Mucosa of descending colon (tissue), 3 donors: Measurements from ENCODE around the gene DDIT4L. TPM values are rescaled to one million over a fixed set of nuclear protein-coding genes. Genes with fewer than 3 reads are reported as not detected.

Experiments used
- ATAC-seq: fragments of 200-7000 bp; cut with Tn5 transposase; one replicate; pipeline ENCODE4 v1.9.1; 2020; ENCODE audit warnings: mild to moderate bottlenecking, moderate library complexity
- DNase-seq, 3 donors: peaks; one replicate each; pipeline ENCODE4 v3.0.0-alpha.2; 2020
- H3K36me3 ChIP-seq: fragments of 200-600 bp; one replicate; pipeline ENCODE4 v1.8.0; 2021; ENCODE audit warnings: low read depth, mild to moderate bottlenecking
- H3K4me1 ChIP-seq: fragments of 200-600 bp; one replicate; pipeline ENCODE4 v1.8.0; 2021; ENCODE audit warnings: low read depth, mild to moderate bottlenecking
- H3K4me3 ChIP-seq: fragments of 200-600 bp; one replicate; pipeline ENCODE4 v1.8.0; 2021; ENCODE audit warnings: mild to moderate bottlenecking
- H3K9me3 ChIP-seq: fragments of 200-600 bp; one replicate; pipeline ENCODE4 v1.8.0; 2021; ENCODE audit warnings: mild to moderate bottlenecking
- intact Hi-C, 2 donors: fragments of 100-400 bp; cut with DNase I in 1 of 2; cut with micrococcal nuclease in 1 of 2; formaldehyde crosslinking; loops; one replicate each; pipeline versions ENCODE4 v1.11.0 to v1.11.1; 2022; cut with DNase I, micrococcal nuclease
- total RNA-seq, 3 donors: library from RNA; stranded (reverse); fragmentation: NEBNext Ultra II Directional in 2 of 3; extraction: Animal tissue kit (Norgen Biotek cat#: 25700) in 2 of 3; gene quantifications; one replicate each; pipeline versions ENCODE4 v1.2.1 to v1.2.4, GENCODE V29; 2021 to 2023
- TF ChIP-seq, protein P1 (sequence below): fragments of 200-600 bp; IDR thresholded peaks from one replicate; pipeline ENCODE4 v1.8.0; 2022; ENCODE audit warnings: antibody characterized with exemption, mild to moderate bottlenecking
- donor health status: DM: no; HTN: no; CAD: no; lungs with moderate emphysema.
- donor health status: DM: no; HTN: no; CAD: no.
- donor health status: DM: no; HTN: yes; CAD: no.

The DDIT4L gene
- total RNA-seq, 3 donors from 2014 or later = 0.43 to 5.8 TPM; not detected in 1

DNA sequence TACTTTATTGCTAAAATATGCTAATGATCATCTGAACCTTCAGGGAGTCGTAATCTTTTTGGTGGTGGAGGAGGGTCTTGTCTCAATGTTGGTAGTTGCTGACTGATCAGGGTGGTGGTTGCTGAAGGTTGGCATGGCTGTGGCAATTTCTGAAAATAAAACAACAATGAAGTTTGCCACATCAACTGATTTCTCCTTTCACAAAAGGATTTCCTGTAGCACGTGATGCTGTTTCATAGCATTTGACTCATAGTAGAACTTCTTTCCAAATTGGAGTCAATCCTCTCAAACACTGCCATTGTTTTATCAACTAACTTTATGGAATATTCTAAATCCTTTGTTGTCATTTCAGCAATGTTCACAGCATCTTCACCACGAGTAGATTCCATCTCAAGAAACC is 19.3 kb downstream of the DDIT4L start:
- no peak overlapping the region for H3K4me3 ChIP-seq
- H3K4me1 ChIP-seq = no peaks in the 10 kb centered on the region
- intact Hi-C loops = no loop called here
- H3K36me3 ChIP-seq = no peaks in the 10 kb centered on the region
- no peaks in the 10 kb centered on the region for H3K9me3 ChIP-seq
- no peak for ATAC-seq
- DNase-seq = no peak
- TF ChIP-seq, protein P1, sequence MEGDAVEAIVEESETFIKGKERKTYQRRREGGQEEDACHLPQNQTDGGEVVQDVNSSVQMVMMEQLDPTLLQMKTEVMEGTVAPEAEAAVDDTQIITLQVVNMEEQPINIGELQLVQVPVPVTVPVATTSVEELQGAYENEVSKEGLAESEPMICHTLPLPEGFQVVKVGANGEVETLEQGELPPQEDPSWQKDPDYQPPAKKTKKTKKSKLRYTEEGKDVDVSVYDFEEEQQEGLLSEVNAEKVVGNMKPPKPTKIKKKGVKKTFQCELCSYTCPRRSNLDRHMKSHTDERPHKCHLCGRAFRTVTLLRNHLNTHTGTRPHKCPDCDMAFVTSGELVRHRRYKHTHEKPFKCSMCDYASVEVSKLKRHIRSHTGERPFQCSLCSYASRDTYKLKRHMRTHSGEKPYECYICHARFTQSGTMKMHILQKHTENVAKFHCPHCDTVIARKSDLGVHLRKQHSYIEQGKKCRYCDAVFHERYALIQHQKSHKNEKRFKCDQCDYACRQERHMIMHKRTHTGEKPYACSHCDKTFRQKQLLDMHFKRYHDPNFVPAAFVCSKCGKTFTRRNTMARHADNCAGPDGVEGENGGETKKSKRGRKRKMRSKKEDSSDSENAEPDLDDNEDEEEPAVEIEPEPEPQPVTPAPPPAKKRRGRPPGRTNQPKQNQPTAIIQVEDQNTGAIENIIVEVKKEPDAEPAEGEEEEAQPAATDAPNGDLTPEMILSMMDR = no peak

DNA sequence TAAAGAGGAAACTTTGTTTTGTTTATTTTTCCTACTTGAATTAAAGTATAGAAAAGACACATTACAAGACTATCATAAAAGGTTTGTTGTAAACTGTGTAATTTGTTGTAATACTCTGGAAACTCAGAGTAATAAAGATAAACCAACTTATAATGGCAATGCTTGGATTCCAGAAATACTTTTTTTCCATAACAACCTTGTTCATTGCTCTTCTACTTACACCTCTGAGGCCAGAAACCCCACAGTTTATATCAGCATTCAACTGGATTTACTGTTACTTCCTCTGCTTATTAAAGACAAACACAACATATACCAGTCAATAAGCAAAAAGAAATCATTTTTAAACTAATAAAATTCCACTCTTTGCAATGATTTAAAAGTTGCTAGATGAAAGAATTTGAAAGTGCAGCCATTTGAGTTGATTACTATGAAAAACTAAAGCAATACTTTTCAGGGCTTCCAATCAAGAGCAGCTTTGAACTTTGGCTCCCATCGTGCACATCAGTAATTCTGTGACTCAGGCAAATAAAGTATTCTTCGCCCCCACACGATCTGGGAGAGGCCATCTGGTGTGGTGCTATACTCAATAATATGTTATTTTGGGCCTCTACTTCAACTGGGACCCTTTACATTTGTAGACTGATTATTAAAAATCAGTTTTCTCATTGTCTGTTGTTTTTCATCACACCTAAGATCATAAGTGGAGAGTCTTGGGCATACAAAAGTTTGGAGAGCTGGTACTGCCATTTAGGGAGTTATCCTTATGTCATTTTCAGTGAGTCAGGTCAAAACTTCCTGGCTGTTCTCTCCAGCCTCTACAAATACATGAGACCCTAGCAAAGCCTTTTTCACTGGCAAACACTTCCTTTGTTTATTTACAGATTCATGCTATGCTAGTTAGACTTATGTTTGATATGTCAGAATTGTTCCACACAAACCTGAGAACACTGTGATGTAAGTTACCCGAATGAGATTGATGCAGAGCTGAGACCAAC is 20.5 kb downstream of the DDIT4L start:
- H3K4me3 ChIP-seq = no peak overlapping the region
- DNase-seq = no peak
- intact Hi-C loops = no loop called here

DNA sequence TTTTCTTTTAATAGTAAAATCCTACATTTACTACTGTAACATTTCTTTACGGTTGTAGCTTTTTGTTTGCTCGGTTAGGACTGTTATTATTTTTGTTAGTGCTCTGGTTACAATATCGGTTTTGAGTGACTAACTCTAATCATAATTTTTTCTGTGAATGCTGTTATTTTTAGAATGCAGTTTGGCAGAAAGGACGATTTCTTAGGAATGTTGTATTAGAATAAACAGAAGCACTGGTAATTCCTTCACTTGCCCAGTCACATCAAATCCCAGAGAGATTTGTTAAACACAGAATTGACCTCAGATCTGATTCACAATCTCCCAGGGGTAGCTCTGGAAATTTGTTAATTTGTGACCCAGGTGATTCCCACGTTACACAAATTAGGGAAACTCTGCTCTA is 21.7 kb downstream of the DDIT4L start:
- H3K9me3 ChIP-seq = no peaks in the 10 kb centered on the region
- TF ChIP-seq, protein P1 = no peak
- DNase-seq (no peak), ATAC-seq (no peak)
- intact Hi-C loops = no loop called here
- no peak overlapping the region for H3K4me3 ChIP-seq
- no peaks in the 10 kb centered on the region for H3K36me3 ChIP-seq
- H3K4me1 ChIP-seq = no peaks in the 10 kb centered on the region

More for the DNA sequence above, 20.5 kb downstream of the DDIT4L start:
- Histone ChIP-seq H3K4me1 (no peaks in the 10 kb centered on the region), H3K36me3 (no peaks in the 10 kb centered on the region), H3K9me3 (no peaks in the 10 kb centered on the region)
- TF ChIP-seq, protein P1 = no peak
- no peak for ATAC-seq

DNA sequence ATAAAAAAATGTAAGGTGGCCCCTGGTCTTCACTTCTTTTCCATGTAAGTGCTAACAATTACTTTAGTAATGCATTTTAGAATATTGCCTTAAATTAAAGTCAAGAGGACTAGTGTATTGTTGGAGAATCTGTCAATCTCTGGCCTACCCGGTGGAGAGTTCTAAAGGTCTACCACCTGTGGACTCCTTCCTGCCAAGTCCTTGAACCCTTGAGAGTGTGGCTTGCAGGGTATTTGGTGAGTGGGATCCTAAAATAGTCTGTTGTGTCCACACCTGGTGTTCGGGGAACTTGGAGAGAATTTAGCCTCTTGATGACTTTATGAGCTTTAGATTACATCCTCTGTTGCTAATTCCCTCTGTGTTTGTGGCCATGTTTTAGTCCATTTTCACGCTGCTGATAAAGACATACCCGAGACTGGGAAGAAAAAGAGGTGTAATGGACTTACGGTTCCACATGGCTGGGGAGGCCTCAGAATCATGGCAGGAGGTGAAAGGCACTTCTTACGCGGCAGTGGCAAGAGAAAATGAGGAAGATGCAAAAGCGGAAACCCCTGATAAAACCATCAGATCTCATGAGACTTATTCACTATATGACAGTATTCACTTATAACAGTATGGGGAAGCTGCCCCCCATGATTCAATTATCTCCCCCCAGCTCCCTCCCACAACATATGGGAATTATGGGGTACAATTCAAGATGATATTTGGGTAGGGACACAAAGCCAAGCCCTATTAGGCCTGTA is 23.8 kb downstream of the DDIT4L start:
- Histone ChIP-seq H3K36me3 (no peaks in the 10 kb centered on the region), H3K9me3 (peaks cover 10% of the 10 kb centered on the region), H3K4me3 (no peak overlapping the region), H3K4me1 (no peaks in the 10 kb centered on the region)
- ATAC-seq = no peak
- intact Hi-C loops = no loop called here
- no peak for DNase-seq
- TF ChIP-seq, protein P1 = no peak

DNA sequence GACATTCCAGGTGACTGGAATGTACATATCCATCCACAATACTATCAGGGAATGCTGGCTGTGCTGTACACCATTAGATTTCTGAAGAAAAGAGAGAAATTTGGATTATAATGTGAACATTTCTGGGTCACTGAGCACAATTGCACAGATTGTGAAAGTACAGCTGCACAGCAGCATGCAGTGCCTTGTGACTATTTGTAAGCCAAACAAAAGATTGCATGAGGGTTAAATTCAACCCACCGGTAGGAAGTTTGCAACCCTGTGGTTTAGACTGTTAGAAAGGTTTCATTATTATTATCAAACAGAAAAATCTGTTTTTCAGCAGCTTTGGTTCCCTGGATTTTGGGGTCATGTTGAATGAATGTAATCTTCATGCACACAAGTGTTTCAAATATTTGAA is 24.5 kb downstream of the DDIT4L start:
- H3K4me3 ChIP-seq = no peak overlapping the region
- H3K9me3 ChIP-seq = peaks cover 10% of the 10 kb centered on the region
- no peak for ATAC-seq
- intact Hi-C loops = no loop called here
- TF ChIP-seq, protein P1 = no peak
- H3K36me3 ChIP-seq = no peaks in the 10 kb centered on the region
- no peaks in the 10 kb centered on the region for H3K4me1 ChIP-seq
- no peak for DNase-seq
